ENCODE measurements around the gene CD164.
A peak's percentile ranks its signal among the peaks of the same experiment; 100 is the strongest.

Gene CD164

GRCh38 chr6:109381747-109382575 lies at the start of gene CD164:
Gene CD164, minus strand, starts transcription at chr6:109382467. Its CDS starts 89 bp downstream, at chr6:109382378.
- ChIA-PET CTCF (interaction anchor here (0.8 to 2.0 kb wide), 4 partner anchors 13 to 196 kb away, joined by 3 to 16 read pairs (median 5); no protein-coding TSS in a partner anchor), POLR2A (ENCODE audit: low non-redundant PET) (interaction anchor here (0.9 to 1.5 kb wide), 2 partner anchors 58 to 59 kb away, joined by 4 read pairs; partner anchors contain the start of genes PPIL6 and SMPD2)
- TF ChIP-seq CTCF (conservative IDR thresholded peaks at IDR 0.05; ENCODE audit: low read depth), result no peak
- peak within 1 kb of the TSS; percentile 99 for H3K27ac ChIP-seq
- peak; percentile 98 for DNase-seq (ENCODE audit: low spot score)

- no peak for TF ChIP-seq CTCF (conservative IDR thresholded peaks at IDR 0.05; ENCODE audit: low read depth)
- no peak for DNase-seq (ENCODE audit: low spot score)
- ChIA-PET POLR2A (ENCODE audit: low non-redundant PET) (no interaction called here), CTCF (interaction anchor here (0.6 to 1.2 kb wide), 3 partner anchors 34 to 899 kb away, joined by 3 to 4 read pairs (median 3); no protein-coding TSS in a partner anchor)
- H3K27ac ChIP-seq, result no peak overlapping the region
These were observed 47.2 kb upstream of the CD164 start for GRCh38 chr6:109429496-109429895.

GRCh38 chr6:109428889-109429477 lies 46.7 kb upstream of the CD164 start:
- no peak for TF ChIP-seq CTCF (conservative IDR thresholded peaks at IDR 0.05; ENCODE audit: low read depth)
- POLR2A ChIA-PET (ENCODE audit: low non-redundant PET), result no interaction called here
- no peak for DNase-seq (ENCODE audit: low spot score)
- CTCF ChIA-PET, result interaction anchor here (0.6 to 1.2 kb wide), 2 partner anchors 35 to 56 kb away, joined by 3 read pairs; no protein-coding TSS in a partner anchor
- H3K27ac ChIP-seq, result no peak overlapping the region

GRCh38 chr6:109424946-109425345 lies 42.7 kb upstream of the CD164 start:
- no peak for TF ChIP-seq CTCF (conservative IDR thresholded peaks at IDR 0.05; ENCODE audit: low read depth)
- DNase-seq (ENCODE audit: low spot score), result no peak
- ChIA-PET CTCF (interaction anchor here (1.1 kb wide), 1 partner anchor 21 kb away, joined by 3 read pairs; no protein-coding TSS in a partner anchor), POLR2A (ENCODE audit: low non-redundant PET) (no interaction called here)
- no peak overlapping the region for H3K27ac ChIP-seq

- no peak for TF ChIP-seq CTCF (conservative IDR thresholded peaks at IDR 0.05; ENCODE audit: low read depth)
- no peak overlapping the region for H3K27ac ChIP-seq
- ChIA-PET POLR2A (ENCODE audit: low non-redundant PET) (interaction anchor here (0.5 kb wide), 1 partner anchor 11 kb away, joined by 3 read pairs; no protein-coding TSS in a partner anchor), CTCF (no interaction called here)
- no peak for DNase-seq (ENCODE audit: low spot score)
These were observed 38.9 kb upstream of the CD164 start for GRCh38 chr6:109421184-109421583.

GRCh38 chr6:109420751-109421150 lies 38.5 kb upstream of the CD164 start:
- ChIA-PET POLR2A (ENCODE audit: low non-redundant PET) (interaction anchor here (0.5 kb wide), 1 partner anchor 11 kb away, joined by 3 read pairs; no protein-coding TSS in a partner anchor), CTCF (no interaction called here)
- no peak overlapping the region for H3K27ac ChIP-seq
- DNase-seq (ENCODE audit: low spot score), result peak; percentile 29
- no peak for TF ChIP-seq CTCF (conservative IDR thresholded peaks at IDR 0.05; ENCODE audit: low read depth)

Data from RWPE1 (cell line).